Lower leg skin (tissue), 4 donors: ENCODE measurements around the gene DFFB. TPM values are rescaled to one million over a fixed set of nuclear protein-coding genes. Genes with fewer than 3 reads are reported as not detected.

Experiments used
- DNase-seq, 2 donors: peaks; one replicate each; pipeline ENCODE4 v3.0.0-alpha.2; 2019; ENCODE audit warnings: low spot score in 2 of 2
- H3K4me3 ChIP-seq: fragments of 200-600 bp; sonication (generic); 2 replicates; pipeline ENCODE4 v1.5.1; 2017; ENCODE audit warnings: mild to moderate bottlenecking, low read depth; ENCODE audit not compliant: poor library complexity, severe bottlenecking
- POLR2A ChIP-seq, 2 donors: fragments of 450-650 bp; IDR thresholded peaks; one replicate each; pipeline ENCODE4 v1.6.1; 2016 to 2017; ENCODE audit warnings: antibody characterized with exemption in 2 of 2, mild to moderate bottlenecking in 1 of 2, moderate library complexity in 1 of 2
- WGBS, 2 donors: methylation state at CpG; one replicate each; pipeline ENCODE4 v1.1.5; 2018; 5-methylcytosine and 5-hydroxymethylcytosine counted together
- intact Hi-C: fragments of 100-400 bp; cut with DNase I; formaldehyde crosslinking; loops from one replicate; pipeline ENCODE4 v1.15.0; 2023; ENCODE audit warnings: low total_unique reads
- total RNA-seq, 4 donors: library from RNA; depleted of rRNA; stranded (reverse); fragments of >200 nt; gene quantifications; one replicate each; pipeline ENCODE4 v1.1.0, GENCODE V29; 2016
- TF ChIP-seq, protein P1 (sequence below), 3 donors: fragments of 450-650 bp; IDR thresholded peaks; one replicate each; pipeline ENCODE4 v1.5.1; 2016; ENCODE audit warnings: antibody characterized with exemption in 3 of 3, mild to moderate bottlenecking in 3 of 3, moderate library complexity in 2 of 3

DFFB gene
- total RNA-seq, 4 donors from 2014 or later: 3.0 to 10.3 (median 6.8) TPM

DNA sequence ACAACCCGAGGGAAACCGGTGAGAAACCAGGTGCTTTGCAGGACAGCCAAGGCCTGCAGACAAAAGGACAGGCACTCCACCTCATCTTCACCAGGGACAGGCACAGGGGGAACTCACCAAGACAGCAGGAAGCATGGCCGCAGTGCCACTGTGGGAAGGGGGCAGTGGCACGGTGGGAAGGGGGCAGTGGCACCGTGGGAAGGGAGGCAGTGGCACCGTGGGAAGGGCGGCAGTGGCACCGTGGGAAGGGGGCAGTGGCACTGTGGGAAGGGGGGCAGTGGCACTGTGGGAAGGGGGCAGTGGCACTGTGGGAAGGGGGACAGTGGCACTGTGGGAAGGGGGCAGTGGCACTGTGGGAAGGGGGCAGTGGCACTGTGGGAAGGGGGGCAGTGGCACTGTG, 32.6 kb upstream of the DFFB start:
- no peak for TF ChIP-seq POLR2A (IDR thresholded peaks at IDR 0.05)
- TF ChIP-seq, protein P1, sequence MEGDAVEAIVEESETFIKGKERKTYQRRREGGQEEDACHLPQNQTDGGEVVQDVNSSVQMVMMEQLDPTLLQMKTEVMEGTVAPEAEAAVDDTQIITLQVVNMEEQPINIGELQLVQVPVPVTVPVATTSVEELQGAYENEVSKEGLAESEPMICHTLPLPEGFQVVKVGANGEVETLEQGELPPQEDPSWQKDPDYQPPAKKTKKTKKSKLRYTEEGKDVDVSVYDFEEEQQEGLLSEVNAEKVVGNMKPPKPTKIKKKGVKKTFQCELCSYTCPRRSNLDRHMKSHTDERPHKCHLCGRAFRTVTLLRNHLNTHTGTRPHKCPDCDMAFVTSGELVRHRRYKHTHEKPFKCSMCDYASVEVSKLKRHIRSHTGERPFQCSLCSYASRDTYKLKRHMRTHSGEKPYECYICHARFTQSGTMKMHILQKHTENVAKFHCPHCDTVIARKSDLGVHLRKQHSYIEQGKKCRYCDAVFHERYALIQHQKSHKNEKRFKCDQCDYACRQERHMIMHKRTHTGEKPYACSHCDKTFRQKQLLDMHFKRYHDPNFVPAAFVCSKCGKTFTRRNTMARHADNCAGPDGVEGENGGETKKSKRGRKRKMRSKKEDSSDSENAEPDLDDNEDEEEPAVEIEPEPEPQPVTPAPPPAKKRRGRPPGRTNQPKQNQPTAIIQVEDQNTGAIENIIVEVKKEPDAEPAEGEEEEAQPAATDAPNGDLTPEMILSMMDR (IDR thresholded peaks at IDR 0.05): no peak
- DNase-seq: no peak
- no peak overlapping the region for H3K4me3 ChIP-seq
- intact Hi-C loops: no loop called here
- WGBS, 2 donors: 80 to 83% methylated on average over 8 of the region's 8 CpGs

DNA sequence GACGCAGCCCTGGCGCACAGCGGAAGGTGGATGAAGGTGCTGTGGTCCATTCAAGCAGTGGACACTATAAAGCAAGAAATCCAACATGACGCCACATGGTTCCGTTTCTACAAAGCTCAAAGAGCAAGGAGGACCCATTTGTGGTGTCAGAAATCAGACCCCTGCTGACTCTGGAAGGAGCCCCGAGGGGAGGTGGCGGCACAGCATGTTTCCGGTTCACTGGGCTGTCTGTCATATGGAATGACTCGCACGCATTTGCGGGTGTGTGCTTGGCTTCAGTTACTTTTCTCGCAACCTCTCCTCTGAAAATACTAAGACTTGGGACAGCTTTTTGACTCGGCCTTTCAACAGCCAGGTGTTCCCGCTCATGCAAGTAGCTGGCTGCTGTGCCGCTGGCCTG, 31.9 kb upstream of the DFFB start:
- 77 to 83% methylated on average over 15 of the region's 15 CpGs for WGBS, 2 donors
- DNase-seq: no peak
- TF ChIP-seq POLR2A (IDR thresholded peaks at IDR 0.05): no peak
- TF ChIP-seq, protein P1 (IDR thresholded peaks at IDR 0.05): no peak

GRCh38 chr1:3827813-3828307, 29.4 kb upstream of the DFFB start:
- TF ChIP-seq POLR2A (IDR thresholded peaks at IDR 0.05): no peak
- TF ChIP-seq, protein P1 (IDR thresholded peaks at IDR 0.05): no peak
- intact Hi-C loops: no loop called here
- WGBS, 2 donors: 80 to 87% methylated on average over 13 to 14 of the region's 14 CpGs
- DNase-seq: no peak
- H3K4me3 ChIP-seq: no peak overlapping the region

More for the DNA sequence above, 31.9 kb upstream of the DFFB start:
- intact Hi-C loops: no loop called here
- no peak overlapping the region for H3K4me3 ChIP-seq

DNA sequence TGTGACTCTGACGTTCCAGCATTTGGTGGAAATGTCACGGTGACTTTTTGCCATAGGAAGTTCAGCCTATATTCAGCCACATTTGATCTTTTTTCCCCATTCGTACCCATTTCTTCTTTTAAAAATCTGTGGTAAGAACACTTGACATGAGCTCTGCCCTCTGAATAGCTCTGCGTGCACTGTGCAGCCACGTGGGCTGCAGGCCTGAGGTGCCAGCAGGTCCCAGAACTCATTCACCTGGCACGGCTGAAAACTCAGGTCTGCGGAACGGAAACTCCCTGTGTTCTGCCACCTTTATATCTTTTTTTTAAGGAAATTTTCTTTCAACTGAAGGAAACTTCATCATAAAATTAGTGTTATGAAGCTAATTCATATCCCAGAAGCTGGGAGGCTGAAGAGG, 28.9 kb upstream of the DFFB start:
- intact Hi-C loops: no loop called here
- 94 to 95% methylated on average over 8 of the region's 8 CpGs for WGBS, 2 donors
- TF ChIP-seq, protein P1 (IDR thresholded peaks at IDR 0.05): no peak
- no peak for DNase-seq
- H3K4me3 ChIP-seq: no peak overlapping the region

DNA sequence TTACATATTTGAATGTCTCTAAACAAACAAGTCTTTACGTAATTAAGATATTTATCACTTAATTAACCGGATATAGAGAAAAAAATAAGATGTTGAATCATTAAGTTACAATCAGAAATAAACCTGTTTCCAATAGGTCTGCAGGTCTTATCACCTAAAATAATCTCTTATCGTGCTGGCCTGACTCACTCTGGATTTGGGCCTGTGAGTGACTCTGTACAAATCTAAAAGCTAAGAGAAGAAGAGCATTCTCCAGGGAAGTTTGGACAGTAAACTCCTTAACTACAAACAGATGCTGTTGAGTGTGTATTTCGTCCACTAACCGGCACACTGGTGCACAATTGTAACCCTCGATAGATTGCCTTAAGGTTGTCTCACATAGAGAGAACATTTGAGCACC, 25.6 kb upstream of the DFFB start:
- intact Hi-C loops: no loop called here

More for the DNA sequence above, 25.6 kb upstream of the DFFB start:
- TF ChIP-seq, protein P1 (IDR thresholded peaks at IDR 0.05): no peak
- no peak for TF ChIP-seq POLR2A (IDR thresholded peaks at IDR 0.05)
- 44 to 63% methylated on average over 6 of the region's 6 CpGs for WGBS, 2 donors
- H3K4me3 ChIP-seq: no peak overlapping the region
- no peak for DNase-seq
